NCI-H1105 treated with DMSO at 0.1 percent for 48 hours (cell line): Measurements from ENCODE around the gene CTRL.
"Not testable (repeated sequence)": the region's sequence is repeated elsewhere in the genome, so short reads cannot be mapped to it uniquely, and the experiment has no call there.

Experiments
- DNase-seq: peaks from one replicate; lab custom pipeline; 2025; lab: John Stamatoyannopoulos, UW

Gene CTRL

DNA sequence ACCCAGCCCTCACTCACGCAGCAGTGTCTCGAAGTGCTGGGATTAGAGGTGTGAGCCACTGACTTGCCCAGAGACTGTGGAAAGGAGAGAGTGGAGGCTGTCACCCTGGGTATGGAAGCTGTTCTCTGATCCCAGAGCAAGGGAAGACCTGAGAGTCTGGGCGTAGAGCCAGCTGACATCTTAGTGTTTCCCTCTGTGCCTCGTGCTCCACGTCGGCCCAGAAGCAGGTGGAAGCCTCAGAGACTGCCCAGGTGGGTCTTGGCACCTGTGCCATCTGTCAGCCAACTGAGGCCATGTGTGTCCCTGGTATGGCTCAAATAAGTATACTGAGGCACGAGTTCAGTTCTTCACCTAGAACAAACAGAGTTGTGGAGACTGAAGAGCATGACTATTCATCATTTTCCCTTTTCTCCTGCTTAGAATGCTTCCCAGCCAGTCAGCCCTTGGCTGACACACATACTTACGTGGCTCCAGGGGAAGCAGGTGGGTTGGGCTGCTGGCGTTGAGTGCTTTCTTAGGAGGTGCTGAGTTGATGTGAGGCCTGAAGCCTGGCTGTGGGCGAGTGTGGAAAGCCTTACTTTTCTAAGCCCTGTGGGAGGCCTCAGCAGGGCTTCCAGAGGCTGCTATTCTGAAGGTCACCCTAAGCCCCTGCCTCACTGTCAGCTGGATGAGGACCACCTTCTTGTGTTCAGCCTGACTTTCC lies 8.1 kb downstream of the CTRL start:
- DNase-seq: peak; percentile 59

DNA sequence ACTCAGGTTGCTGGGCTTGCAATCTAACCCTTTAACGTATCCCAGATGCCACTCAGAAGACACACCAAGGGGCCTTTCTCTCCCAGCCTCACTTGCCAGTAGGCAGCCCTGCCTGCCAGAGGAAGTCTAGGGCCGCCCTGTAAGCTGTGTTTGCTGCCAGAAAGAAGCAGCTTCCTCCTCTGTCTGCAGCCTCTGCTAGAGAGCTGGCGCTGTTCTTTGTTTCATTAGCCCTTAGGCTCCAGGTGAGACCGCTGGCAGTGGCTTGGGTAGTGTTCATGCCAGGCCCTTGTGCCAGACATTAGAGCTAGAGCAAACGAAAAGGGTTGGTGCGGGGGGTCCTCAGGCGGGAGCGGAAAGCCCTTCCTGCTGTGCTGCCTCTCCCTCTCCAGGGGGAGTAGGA lies 8.9 kb downstream of the CTRL start:
- DNase-seq: peak; percentile 39

DNA sequence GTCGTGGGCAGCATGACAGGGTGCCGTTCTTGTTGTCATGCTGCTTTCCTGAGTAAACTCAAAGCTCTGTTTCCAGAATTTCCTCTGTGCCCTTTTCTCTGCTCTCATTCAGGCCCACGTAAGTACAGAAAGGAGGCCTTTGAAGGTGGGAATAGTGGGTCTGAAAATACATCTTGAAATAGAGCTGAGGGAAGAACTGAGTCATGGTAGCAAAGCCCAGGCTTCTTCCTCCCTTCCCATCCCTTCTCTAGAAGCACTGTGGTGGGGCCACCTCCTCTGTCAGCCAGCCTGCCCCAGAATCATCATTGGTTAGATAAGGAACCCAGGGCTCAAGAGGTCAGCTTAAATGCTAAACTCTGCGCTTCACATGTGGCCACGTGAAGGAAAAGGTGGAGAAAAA lies 9.4 kb downstream of the CTRL start:
- no peak for DNase-seq

DNA sequence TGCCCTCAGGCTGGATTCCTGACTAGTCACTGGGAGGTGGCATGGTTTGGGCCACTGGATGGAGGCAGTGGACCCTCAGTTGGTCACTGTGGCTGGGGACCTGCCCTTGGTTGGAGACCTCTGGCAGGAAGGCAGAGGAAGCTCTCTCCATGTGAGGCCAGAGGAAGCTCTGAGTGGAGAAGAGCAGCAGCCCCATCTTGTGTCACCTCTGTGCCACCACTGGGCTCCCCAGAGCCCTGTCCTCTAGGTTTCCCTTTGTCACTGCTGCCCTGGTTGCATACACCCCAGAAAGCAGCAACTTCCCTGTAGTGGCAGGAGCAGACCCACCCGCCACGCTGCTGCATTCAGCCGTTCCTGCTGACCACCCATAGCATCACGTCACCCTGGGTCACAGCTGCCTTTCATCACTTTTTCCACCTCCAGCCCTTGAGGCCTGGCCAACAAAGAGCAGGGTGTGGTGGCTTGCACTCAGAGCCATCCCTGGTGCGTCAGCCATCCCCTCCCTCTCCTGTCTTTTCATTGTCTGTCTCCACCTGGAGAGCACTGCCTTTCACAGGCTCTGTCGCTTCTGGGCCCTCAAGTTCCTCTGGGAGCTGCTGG lies 11.9 kb downstream of the CTRL start:
- DNase-seq: no peak

DNA sequence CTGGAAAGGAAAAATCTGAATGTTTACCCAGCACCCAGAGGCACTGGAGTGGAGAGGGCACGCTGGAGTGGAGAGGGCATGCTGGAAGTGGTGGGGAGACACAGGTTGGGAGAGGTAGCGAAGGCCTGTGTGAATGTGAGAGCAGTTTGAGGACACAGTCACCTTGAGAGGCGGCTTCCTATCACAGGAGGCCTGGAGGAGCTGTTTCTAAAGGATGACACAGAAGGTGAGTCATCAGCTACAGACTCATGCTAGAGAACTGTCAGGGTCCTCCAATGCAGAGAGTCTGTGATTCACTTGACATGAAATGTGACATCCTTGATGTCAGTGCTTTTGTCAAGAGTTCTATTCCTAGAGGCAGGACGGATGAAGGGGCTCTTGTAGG lies 13.8 kb downstream of the CTRL start:
- DNase-seq: no peak

DNA sequence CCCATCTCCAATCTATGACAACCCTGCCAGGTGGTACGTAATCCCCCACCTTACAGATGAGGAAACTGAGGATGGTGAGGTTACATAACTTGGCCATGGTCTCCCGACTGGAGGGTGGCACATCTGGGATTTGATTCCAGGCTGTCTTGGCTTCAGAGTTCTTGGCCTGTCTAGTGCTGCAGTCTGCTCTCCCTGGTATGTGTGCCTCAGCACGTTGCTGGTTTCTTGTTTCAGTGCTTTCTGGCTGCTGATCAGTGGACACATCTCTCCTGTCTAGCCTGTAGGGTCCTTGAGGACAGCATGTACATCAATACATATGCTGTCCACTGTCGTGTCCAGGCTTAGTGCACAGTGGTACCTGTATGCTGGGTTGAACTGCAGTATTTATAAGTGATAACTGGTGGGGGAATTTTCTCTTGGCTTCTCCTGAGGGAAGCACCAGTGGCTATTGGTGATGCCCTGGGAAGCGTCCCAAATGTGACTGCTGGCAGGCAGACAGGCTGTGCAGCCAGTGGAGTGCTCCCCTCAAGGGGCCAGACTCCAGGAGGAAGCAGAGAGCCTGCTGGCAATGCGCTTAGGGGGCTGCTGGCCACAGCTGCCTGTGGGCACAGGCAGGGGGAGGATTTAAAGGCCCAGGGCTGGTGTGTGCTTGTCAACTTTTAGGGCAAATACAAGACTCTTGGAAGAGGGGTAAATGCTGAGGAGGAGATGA lies 14.4 kb downstream of the CTRL start:
- DNase-seq: no peak

DNA sequence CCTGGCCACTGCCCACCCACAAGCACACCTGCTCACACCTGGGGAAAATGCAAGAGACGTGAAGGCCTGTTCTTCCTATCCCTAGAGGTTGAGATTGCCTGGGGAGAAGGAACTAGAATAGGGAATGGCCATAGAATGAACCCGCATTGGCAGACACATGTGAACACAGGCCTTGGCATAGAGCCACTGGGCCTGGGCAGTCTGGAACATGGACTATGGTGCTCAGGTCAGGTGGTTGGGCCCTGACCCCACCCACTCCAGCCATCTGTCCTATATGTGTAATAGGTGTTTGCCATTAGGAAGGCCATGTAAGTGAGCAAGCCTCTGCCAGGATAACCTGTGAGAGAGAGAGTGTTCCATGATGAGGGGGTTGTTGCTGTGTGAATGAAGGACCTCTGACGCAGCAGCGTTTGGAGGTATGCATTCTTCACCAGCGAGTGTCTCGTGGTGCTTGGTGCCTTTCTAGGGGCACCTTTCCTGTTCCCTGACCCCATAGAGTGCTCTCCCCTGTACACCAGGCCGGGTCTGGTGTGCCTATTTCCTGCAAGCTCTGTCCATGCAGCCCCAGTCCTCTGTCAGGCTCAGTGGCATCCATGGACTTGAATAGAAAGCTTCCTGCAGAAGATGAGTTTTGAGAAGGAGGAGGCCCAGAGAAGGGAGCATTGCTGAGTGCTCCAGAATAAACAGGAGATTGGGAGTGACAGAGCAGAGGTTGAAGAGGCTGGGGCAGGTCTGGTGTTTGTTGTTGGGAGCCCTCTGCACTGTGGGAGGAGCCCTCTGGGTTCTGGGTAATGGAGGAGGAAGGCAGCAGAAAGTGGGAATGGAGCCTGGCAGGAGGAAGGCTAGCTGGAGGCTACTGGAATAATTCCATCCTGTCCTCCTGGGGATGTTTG lies 15.6 kb downstream of the CTRL start:
- no peak for DNase-seq

DNA sequence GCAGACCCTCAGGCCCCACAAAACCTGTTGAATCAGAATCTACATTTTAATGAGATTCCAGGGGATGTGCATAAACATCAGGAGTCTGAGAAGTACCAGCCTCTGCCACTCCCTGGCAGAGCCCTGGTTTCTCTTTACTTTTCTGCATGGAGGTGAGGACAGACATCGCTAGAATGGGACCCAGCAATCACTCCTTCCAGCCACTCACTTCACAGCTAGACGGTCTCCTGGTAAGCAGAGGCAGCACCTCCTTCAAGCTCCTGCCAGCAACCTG lies 16.2 kb downstream of the CTRL start:
- not testable (repeated sequence) for DNase-seq

DNA sequence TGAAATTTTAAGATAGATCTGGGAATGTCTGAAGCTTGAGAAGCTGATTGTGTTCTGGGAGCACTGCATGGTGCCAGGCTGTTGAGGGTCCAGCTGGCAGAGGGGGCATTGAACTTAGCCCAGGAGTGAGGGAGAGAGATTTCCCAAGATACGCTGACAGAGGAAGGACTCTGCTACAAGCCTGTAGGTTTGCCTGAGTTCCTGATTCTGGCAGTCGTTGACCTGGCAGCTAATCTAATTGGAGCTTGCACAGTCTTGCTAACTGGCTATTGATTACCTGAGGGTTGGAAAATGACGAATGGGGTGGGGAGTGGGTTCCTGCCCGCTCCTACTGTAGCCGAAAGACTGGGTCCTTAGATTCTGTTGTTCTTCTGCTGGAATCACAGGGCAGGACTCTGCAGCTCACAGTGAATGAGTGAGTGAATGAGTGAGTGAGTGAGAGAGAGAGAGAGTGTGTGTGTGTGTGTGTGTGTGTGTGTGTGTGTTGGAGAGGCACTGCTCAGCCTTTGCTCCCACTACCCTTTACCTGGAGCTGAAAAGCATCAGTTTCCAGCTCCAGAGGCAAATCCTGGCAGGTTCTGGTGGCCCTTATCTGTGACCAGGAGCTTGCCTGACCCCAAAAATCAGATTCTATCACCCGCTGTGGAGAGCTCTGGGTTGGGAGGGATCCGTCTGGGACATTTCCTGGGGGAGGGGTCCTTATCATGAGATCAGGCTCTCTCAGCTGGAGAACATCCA lies 16.7 kb downstream of the CTRL start:
- no peak for DNase-seq

DNA sequence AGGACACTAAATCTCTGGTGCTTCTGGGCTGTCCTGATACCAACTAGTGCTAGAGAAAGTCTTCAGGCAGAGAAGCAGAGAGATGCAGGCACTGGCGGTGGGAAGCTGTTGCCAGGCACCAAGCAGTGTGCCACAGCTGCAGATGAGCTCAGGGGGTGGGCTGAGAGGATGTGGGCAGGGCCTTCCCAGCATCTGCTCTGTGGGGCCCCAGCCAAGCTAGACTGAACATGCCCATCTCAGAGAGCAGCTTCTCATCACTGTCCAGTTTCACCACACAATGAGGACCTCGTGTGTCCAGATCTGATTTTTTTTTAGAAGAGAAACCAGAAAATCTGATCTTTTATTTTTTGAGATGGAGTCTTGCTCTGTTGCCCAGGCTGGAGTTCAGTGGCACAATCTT lies 21.5 kb downstream of the CTRL start:
- no peak for DNase-seq

DNA sequence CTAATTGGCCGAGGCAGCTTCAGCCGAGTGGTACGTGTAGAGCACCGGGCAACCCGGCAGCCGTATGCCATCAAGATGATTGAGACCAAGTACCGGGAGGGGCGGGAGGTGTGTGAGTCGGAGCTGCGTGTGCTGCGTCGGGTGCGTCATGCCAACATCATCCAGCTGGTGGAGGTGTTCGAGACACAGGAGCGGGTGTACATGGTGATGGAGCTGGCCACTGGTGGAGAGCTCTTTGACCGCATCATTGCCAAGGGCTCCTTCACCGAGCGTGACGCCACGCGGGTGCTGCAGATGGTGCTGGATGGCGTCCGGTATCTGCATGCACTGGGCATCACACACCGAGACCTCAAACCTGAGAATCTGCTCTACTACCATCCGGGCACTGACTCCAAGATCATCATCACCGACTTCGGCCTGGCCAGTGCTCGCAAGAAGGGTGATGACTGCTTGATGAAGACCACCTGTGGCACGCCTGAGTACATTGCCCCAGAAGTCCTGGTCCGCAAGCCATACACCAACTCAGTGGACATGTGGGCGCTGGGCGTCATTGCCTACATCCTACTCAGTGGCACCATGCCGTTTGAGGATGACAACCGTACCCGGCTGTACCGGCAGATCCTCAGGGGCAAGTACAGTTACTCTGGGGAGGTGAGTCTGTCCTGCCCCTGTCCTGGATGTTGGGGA lies 22.5 kb downstream of the CTRL start:
- DNase-seq: no peak

DNA sequence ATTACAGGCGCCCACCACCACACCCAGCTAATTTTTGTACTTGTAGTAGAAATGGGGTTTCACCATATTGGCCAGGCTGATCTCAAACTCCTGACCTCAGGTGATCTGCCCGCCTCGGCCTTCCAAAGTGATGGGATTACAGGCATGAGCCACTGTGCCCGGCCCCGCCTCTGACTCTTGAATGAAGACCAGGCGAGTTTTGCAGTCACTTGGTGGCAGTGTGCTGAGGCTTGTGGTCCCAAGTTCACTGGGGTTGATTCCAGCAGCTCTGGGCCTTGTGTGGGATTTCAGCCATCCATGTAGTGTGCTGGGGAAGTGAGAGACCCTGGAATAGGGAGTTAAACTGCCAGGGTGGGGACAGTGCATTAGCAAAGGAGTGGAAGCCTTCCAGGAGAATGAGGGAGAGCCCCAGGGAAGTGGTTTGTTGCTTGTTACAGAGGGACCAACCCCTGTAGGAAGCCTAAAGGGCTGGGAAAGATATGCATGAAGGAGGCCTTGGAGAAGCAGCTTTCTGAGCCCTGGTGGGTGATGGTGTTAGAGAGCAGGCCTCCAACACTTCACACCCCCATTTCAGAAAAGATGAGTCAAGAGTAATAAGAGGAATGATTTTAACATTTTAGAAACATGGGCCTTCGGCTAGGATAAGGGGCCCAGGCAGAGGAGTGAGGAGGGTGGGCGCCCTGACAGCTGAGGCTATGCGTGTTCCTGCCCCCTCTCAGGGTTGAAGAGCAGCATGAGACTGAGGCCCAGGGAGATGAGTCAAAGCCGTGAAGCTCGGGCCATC lies 24.1 kb downstream of the CTRL start:
- no peak for DNase-seq

DNA sequence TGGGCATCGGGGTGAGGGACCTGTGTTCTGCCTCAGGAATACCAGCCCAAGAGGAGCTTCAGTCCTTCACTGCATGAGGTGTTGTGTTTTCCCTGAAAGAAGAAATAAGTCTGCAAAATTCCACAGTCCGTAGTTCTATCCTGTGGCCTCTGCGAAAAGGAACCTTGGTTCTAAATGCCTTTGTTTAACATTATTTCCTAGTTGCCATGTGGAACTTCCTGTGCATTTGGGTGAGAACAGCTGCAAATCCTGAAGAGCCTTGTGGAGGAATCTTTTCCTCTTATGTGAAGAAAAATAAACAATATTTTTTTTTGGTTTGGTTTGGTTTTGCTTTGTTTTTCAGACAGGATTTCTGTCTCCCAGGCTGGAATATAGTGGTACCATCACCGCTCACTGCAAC lies 28.8 kb downstream of the CTRL start:
- DNase-seq: no peak

DNA sequence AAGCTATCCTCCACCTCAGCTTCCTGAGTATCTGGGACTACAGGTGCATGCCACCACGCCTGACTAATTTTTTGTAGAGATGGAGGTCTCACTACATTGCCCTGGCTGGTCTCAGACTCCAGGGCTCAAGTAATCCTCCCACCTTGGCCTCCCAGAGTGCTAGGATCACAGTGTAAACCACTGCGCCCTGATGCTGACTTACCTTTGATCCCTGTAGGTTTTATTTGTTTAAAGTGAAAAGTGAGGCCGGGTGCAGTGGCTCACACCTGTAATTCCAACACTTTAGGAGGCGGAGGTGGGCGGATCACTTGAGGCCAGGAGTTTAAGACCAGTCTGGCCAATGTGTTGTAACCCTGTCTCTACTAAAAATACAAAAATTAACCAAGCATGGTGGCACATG lies 29.9 kb downstream of the CTRL start:
- DNase-seq: no peak

DNA sequence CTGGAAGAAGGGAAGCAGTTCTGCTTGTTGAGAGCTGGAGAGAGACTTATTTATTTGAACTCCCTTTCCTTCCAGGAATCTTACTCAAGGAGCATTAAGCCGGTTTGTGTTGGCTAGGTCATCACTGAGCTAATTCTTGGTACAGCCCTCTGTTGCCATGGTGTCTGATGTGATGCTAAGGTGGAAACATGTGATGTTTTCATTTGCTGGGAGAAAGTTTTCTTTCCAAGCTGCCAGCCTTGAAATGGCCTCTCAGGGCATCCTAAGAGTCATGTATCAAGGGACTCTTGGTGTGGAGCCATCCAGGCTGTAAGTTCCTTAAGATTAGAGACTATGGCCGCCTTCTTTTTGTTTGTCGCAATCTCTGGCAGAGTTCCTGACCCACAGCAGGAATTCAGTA lies 34.4 kb downstream of the CTRL start:
- DNase-seq: no peak

DNA sequence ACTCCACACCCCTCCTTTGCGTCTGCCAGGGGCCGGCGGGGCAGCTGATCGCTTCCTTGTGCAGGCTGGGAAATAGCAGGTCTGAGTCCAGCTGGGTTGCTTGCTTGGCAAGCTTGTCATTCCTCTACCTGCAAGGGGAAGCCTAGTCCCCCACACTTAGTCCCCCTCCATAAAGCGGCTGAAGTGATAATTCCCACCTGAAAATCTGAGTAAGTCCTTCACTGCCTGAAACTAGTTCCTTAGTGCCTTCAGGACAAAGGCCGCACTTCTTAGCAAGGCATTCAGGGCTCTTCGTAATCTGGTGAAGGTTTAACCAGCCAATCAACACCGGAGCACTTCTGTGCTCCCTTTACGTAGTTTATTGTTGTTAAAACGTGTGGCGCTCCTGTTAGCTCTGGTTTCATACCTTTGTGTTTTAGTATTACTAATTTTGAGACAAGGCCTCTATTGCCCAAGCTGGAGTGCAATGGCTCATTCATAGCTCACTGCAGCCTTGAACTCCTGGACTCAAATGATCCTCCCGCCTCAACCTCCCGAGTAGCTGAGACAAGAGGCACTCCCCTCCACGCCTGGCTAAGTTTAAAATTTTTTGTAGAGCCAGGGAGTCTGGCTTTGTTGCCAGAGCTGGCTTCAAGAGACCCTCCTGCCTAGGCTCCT lies 37.8 kb downstream of the CTRL start:
- DNase-seq: no peak

DNA sequence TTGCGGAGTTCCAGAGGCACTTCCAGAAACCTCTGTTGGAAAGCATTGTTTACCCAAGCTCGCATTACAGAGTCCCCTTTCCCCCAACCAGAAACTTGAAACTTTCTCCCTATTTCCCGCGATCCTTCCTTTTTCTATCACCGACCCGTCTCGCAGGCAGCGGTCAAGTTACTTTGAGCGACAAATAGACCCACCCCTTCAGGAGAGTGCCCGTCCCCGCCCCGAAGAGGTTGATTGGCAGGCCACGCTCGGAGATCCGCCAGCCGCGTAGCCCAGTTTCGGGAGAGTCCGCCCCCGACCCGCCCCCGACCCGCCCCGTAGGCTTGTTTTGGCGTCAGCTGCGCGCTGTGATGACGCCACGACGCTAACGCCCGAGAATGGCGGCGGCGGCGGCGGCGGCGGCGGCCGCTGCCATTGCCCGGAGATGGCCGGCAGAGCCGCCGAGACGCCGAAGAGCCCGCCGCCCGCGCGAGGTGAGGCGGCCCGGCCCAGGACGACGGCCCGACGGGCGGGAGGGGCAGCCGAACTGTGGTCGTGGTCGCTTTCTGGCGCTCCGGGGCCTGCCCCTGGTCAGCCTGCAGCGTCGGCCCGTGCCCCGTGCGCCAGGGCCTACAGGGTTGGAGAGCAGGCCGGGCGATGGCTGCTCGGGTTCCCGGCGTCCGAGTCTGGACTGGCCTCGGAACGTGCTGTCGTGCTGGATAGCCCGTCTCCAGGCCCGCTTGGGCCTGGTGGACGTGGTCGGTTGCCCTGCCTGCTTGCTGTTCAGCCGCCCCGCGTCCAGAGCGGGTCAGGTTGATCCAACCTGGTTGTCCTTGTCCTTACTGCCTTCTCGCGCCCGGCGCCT lies 38.5 kb downstream of the CTRL start, which contains the start of gene PSKH1:
PSKH1 (plus strand) TSS at position 356 of the 844 bp plus-strand sequence. CDS start 15,496 bp downstream, outside the sequence.
- peak; percentile 85 for DNase-seq

DNA sequence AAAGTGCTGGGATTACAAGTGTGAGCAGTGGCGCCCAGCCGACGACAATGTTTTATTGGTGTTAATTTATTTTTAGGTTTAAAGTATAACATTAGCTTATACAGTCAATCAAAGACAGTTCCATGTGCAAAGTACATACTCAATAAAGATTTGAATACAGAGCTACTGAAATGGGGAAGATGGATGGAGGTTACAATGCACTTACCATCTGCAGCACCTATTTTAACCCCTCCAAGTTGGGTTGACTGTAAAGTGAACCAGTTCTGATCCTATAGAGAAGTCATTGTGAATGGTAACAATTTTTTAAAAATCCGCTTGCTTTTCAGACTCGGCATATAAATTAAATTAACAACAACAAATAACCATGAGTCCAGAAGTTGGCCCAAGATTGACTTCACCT lies 39.3 kb downstream of the CTRL start:
- no peak for DNase-seq

DNA sequence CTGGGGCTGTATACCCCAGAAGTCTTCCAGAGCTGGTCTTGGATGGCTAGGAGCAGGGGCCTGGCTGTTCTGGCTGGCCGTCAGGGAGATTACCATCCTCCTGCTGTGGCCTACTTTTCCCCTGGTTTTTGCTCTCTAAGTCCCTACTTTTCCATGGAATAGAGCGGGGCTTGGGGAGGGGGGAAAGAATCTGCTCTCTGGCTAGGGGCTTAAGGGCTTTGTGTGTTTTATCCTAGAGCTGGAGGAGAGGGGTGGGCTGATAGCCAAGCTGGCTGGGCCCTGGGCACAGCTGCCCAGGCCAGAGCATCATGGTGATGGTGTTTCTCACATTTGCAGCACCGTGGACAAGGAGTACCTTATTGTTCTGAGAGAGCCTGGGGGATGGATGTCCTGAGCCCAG lies 43.3 kb downstream of the CTRL start:
- no peak for DNase-seq
